Liver (tissue), 9 donors: ENCODE measurements around the gene CHRNB1. TPM values are rescaled to one million over a fixed set of nuclear protein-coding genes. Genes with fewer than 3 reads are reported as not detected.

Experiments used
- DNase-seq: peaks from one replicate; pipeline ENCODE4 v3.0.0-alpha.2; 2017; ENCODE audit warnings: low spot score
- H3K27ac ChIP-seq, 2 donors: one replicate each; pipeline ENCODE4 v1.7.0; 2013; ENCODE audit warnings: inconsistent platforms in 2 of 2, low read length in 2 of 2, control low read depth in 1 of 2, low read depth in 1 of 2, mild to moderate bottlenecking in 1 of 2
- H3K27me3 ChIP-seq, 4 donors: one replicate each; pipeline versions ENCODE4 v1.6.1 to v1.7.0; 2013; ENCODE audit warnings: low read length in 3 of 4, inconsistent platforms in 1 of 4, mild to moderate bottlenecking in 1 of 4, moderate library complexity in 1 of 4; ENCODE audit not compliant: control insufficient read depth in 4 of 4, insufficient read depth in 4 of 4
- H3K36me3 ChIP-seq, 4 donors: one replicate each; pipeline versions ENCODE4 v1.6.1 to v1.7.0; 2013; ENCODE audit warnings: low read length in 3 of 4, mild to moderate bottlenecking in 3 of 4, low read depth in 1 of 4, moderate library complexity in 1 of 4; ENCODE audit not compliant: control insufficient read depth in 4 of 4, insufficient read depth in 3 of 4
- H3K4me1 ChIP-seq, 4 donors: one replicate each; pipeline versions ENCODE4 v1.6.1 to v1.7.0; 2013; ENCODE audit warnings: low read length in 3 of 4, mild to moderate bottlenecking in 3 of 4, moderate library complexity in 1 of 4; ENCODE audit not compliant: control insufficient read depth in 4 of 4, insufficient read depth in 4 of 4
- H3K4me3 ChIP-seq, 3 donors: one replicate each; pipeline versions ENCODE4 v1.6.1 to v1.7.0; 2013; ENCODE audit warnings: low read length in 3 of 3, control low read depth in 1 of 3, low read depth in 1 of 3, mild to moderate bottlenecking in 1 of 3
- H3K9ac ChIP-seq, 2 donors: one replicate each; pipeline ENCODE4 v1.7.0; 2013; ENCODE audit warnings: low read length in 2 of 2, mild to moderate bottlenecking in 2 of 2, moderate library complexity in 2 of 2, control low read depth in 1 of 2, low read depth in 1 of 2
- H3K9me3 ChIP-seq, 4 donors: one replicate each; pipeline versions ENCODE4 v1.6.1 to v1.7.0; 2013; ENCODE audit warnings: low read length in 3 of 4; ENCODE audit not compliant: control insufficient read depth in 4 of 4
- EGR1 ChIP-seq, 2 donors: IDR thresholded peaks; 2 replicates each; pipeline ENCODE4 v1.6.1; 2016 to 2018; ENCODE audit warnings: antibody characterized with exemption in 2 of 2, low read depth in 2 of 2
- FOXA2 ChIP-seq: IDR thresholded peaks from 2 replicates; pipeline ENCODE4 v1.6.1; 2016; ENCODE audit warnings: antibody characterized with exemption
- GABPA ChIP-seq, 2 donors: IDR thresholded peaks in 1 of 2; conservative IDR thresholded peaks in 1 of 2; 2 replicates each; pipeline ENCODE4 v1.6.1; 2016; ENCODE audit warnings: antibody characterized with exemption in 2 of 2, mild to moderate bottlenecking in 1 of 2, moderate library complexity in 1 of 2
- HNF4G ChIP-seq: IDR thresholded peaks from 2 replicates; pipeline ENCODE4 v1.6.1; 2016; ENCODE audit warnings: antibody characterized with exemption
- JUND ChIP-seq, 2 donors: IDR thresholded peaks; 2 replicates each; pipeline ENCODE4 v1.6.1; 2016; ENCODE audit warnings: antibody characterized with exemption in 2 of 2
- MAX ChIP-seq: IDR thresholded peaks from 2 replicates; pipeline ENCODE4 v1.6.1; 2016; ENCODE audit warnings: antibody characterized with exemption
- NR2F2 ChIP-seq: IDR thresholded peaks from 2 replicates; pipeline ENCODE4 v1.6.1; 2016; ENCODE audit warnings: antibody characterized with exemption
- RAD21 ChIP-seq, 2 donors: IDR thresholded peaks; 2 replicates each; pipeline ENCODE4 v1.6.1; 2016; ENCODE audit warnings: antibody characterized with exemption in 2 of 2, mild to moderate bottlenecking in 2 of 2
- RXRA ChIP-seq, 2 donors: IDR thresholded peaks; 2 replicates each; pipeline ENCODE4 v1.6.1; 2017 to 2018; ENCODE audit warnings: antibody characterized with exemption in 2 of 2, mild to moderate bottlenecking in 1 of 2
- TAF1 ChIP-seq: conservative IDR thresholded peaks from 2 replicates; pipeline ENCODE4 v1.6.1; 2016; ENCODE audit warnings: antibody characterized with exemption, mild to moderate bottlenecking
- YY1 ChIP-seq: IDR thresholded peaks from 2 replicates; pipeline ENCODE4 v1.6.1; 2016; ENCODE audit warnings: antibody characterized with exemption, mild to moderate bottlenecking
- WGBS: extraction: QIAGEN DNeasy Blood & Tissue Kit; methylation state at CpG from one replicate; pipeline ENCODE4 v1.1.7; 2013; 5-methylcytosine and 5-hydroxymethylcytosine counted together
- polyA plus RNA-seq, 2 donors: library from polyadenylated mRNA; stranded (reverse) in 1 of 2; unstranded in 1 of 2; fragments of 200-250 nt in 1 of 2; fragments of >200 nt in 1 of 2; fragmentation: Nextera tagmentation in 1 of 2; extraction: Ambion mirVana in 1 of 2; gene quantifications; one replicate each; pipeline versions ENCODE4 v1.2.1 to v1.2.3, GENCODE V29; 2013 to 2015
- total RNA-seq, 2 donors: library from RNA; depleted of rRNA; stranded (reverse); fragments of >200 nt; gene quantifications; one replicate each; pipeline ENCODE4 v1.2.3, GENCODE V29; 2014
- TF ChIP-seq, protein P1 (sequence below): IDR thresholded peaks from 2 replicates; pipeline ENCODE4 v1.6.1; 2016; ENCODE audit warnings: antibody characterized with exemption, mild to moderate bottlenecking
- TF ChIP-seq, protein P2 (sequence below): IDR thresholded peaks from 2 replicates; pipeline ENCODE4 v1.6.1; 2016; ENCODE audit warnings: antibody characterized with exemption
- TF ChIP-seq, protein P3 (sequence below): IDR thresholded peaks from 2 replicates; pipeline ENCODE4 v1.6.1; 2016; ENCODE audit warnings: antibody characterized with exemption
- TF ChIP-seq, protein P4 (sequence below): fragments of 150-350 bp; IDR thresholded peaks from 2 replicates; pipeline ENCODE4 v1.5.1; 2017; ENCODE audit warnings: improper control_type of control experiment, low read depth, low read length; ENCODE audit not compliant: missing input control
- donor health status: healthy.
- donor health status: healthy.
- donor health status: healthy.
- donor health status: healthy.
- donor health status: healthy.

The CHRNB1 gene
- total and polyA plus RNA-seq, 4 donors, result 4.2 to 11.5 (median 7.2) TPM

DNA sequence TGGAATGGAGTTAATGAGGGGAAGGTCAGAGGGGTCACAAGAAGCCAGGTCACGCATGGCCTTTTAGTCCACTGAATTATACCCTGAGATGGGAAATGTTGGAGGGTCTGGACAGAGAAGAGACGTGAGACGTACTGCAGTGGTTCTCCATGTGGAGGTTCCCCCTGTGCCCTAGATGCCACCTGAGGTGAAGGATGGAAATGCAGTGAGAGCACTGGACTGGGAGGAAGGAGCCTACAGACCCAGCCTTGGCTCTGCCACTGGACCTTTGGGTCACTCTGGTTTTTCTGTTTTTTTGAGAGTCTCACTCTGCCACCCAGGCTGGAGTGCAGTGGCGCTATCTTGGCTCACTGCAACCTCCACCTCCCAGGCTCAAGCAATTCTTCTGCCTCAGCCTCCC is 48.7 kb upstream of the CHRNB1 start (continued):
- TF ChIP-seq, protein P1, sequence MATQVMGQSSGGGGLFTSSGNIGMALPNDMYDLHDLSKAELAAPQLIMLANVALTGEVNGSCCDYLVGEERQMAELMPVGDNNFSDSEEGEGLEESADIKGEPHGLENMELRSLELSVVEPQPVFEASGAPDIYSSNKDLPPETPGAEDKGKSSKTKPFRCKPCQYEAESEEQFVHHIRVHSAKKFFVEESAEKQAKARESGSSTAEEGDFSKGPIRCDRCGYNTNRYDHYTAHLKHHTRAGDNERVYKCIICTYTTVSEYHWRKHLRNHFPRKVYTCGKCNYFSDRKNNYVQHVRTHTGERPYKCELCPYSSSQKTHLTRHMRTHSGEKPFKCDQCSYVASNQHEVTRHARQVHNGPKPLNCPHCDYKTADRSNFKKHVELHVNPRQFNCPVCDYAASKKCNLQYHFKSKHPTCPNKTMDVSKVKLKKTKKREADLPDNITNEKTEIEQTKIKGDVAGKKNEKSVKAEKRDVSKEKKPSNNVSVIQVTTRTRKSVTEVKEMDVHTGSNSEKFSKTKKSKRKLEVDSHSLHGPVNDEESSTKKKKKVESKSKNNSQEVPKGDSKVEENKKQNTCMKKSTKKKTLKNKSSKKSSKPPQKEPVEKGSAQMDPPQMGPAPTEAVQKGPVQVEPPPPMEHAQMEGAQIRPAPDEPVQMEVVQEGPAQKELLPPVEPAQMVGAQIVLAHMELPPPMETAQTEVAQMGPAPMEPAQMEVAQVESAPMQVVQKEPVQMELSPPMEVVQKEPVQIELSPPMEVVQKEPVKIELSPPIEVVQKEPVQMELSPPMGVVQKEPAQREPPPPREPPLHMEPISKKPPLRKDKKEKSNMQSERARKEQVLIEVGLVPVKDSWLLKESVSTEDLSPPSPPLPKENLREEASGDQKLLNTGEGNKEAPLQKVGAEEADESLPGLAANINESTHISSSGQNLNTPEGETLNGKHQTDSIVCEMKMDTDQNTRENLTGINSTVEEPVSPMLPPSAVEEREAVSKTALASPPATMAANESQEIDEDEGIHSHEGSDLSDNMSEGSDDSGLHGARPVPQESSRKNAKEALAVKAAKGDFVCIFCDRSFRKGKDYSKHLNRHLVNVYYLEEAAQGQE, result no peak
- TF ChIP-seq GABPA (IDR thresholded peaks at IDR 0.05 in 1 of 2, conservative IDR thresholded peaks at IDR 0.05 in 1 of 2) (no peak), YY1 (no peak), RXRA (IDR thresholded peaks at IDR 0.05) (no peak), NR2F2 (no peak)
- TF ChIP-seq, protein P2, sequence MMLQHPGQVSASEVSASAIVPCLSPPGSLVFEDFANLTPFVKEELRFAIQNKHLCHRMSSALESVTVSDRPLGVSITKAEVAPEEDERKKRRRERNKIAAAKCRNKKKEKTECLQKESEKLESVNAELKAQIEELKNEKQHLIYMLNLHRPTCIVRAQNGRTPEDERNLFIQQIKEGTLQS, result no peak

GRCh38 chr17:7398612-7399011 is 46.2 kb upstream of the CHRNB1 start:
- WGBS, result 88% methylated on average over 2 of the region's 2 CpGs

More at GRCh38 chr17:7398612-7399011, 46.2 kb upstream of the CHRNB1 start:
- Histone ChIP-seq H3K36me3 (no peaks in the 10 kb centered on the region), H3K9me3 (no peaks in the 10 kb centered on the region), H3K27ac (no peak overlapping the region), H3K27me3 (no peaks in the 10 kb centered on the region), H3K9ac (no peak overlapping the region), H3K4me3 (no peak overlapping the region), H3K4me1 (peaks cover 0 to 21% (median 14%) of the 10 kb centered on the region in 4 donors)
- TF ChIP-seq FOXA2, result no peak
- no peak for TF ChIP-seq JUND (IDR thresholded peaks at IDR 0.05)
- no peak for TF ChIP-seq TAF1
- no peak for TF ChIP-seq EGR1 (IDR thresholded peaks at IDR 0.05; ENCODE audit: low read depth in 2 of 2)
- no peak for TF ChIP-seq RAD21 (IDR thresholded peaks at IDR 0.05)
- no peak for TF ChIP-seq GABPA (IDR thresholded peaks at IDR 0.05 in 1 of 2, conservative IDR thresholded peaks at IDR 0.05 in 1 of 2)
- TF ChIP-seq MAX, result no peak
- TF ChIP-seq, protein P3, sequence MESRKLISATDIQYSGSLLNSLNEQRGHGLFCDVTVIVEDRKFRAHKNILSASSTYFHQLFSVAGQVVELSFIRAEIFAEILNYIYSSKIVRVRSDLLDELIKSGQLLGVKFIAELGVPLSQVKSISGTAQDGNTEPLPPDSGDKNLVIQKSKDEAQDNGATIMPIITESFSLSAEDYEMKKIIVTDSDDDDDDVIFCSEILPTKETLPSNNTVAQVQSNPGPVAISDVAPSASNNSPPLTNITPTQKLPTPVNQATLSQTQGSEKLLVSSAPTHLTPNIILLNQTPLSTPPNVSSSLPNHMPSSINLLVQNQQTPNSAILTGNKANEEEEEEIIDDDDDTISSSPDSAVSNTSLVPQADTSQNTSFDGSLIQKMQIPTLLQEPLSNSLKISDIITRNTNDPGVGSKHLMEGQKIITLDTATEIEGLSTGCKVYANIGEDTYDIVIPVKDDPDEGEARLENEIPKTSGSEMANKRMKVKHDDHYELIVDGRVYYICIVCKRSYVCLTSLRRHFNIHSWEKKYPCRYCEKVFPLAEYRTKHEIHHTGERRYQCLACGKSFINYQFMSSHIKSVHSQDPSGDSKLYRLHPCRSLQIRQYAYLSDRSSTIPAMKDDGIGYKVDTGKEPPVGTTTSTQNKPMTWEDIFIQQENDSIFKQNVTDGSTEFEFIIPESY, result no peak
- TF ChIP-seq, protein P4, sequence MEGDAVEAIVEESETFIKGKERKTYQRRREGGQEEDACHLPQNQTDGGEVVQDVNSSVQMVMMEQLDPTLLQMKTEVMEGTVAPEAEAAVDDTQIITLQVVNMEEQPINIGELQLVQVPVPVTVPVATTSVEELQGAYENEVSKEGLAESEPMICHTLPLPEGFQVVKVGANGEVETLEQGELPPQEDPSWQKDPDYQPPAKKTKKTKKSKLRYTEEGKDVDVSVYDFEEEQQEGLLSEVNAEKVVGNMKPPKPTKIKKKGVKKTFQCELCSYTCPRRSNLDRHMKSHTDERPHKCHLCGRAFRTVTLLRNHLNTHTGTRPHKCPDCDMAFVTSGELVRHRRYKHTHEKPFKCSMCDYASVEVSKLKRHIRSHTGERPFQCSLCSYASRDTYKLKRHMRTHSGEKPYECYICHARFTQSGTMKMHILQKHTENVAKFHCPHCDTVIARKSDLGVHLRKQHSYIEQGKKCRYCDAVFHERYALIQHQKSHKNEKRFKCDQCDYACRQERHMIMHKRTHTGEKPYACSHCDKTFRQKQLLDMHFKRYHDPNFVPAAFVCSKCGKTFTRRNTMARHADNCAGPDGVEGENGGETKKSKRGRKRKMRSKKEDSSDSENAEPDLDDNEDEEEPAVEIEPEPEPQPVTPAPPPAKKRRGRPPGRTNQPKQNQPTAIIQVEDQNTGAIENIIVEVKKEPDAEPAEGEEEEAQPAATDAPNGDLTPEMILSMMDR, result no peak
- no peak for TF ChIP-seq NR2F2
- TF ChIP-seq HNF4G, result no peak
- no peak for TF ChIP-seq RXRA (IDR thresholded peaks at IDR 0.05)
- TF ChIP-seq, protein P2, result no peak
- TF ChIP-seq YY1, result no peak
- no peak for DNase-seq
